ENCODE measurements around the gene USH2A.

GRCh38 chr1:215584389-215584788, 838.9 kb downstream of the USH2A start:
- TF ChIP-seq POLR2A (IDR thresholded peaks at IDR 0.05): no peak
- TF ChIP-seq, protein P1, sequence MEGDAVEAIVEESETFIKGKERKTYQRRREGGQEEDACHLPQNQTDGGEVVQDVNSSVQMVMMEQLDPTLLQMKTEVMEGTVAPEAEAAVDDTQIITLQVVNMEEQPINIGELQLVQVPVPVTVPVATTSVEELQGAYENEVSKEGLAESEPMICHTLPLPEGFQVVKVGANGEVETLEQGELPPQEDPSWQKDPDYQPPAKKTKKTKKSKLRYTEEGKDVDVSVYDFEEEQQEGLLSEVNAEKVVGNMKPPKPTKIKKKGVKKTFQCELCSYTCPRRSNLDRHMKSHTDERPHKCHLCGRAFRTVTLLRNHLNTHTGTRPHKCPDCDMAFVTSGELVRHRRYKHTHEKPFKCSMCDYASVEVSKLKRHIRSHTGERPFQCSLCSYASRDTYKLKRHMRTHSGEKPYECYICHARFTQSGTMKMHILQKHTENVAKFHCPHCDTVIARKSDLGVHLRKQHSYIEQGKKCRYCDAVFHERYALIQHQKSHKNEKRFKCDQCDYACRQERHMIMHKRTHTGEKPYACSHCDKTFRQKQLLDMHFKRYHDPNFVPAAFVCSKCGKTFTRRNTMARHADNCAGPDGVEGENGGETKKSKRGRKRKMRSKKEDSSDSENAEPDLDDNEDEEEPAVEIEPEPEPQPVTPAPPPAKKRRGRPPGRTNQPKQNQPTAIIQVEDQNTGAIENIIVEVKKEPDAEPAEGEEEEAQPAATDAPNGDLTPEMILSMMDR (IDR thresholded peaks at IDR 0.05): no peak
